ENCODE measurements around the gene C2CD3.

DNA sequence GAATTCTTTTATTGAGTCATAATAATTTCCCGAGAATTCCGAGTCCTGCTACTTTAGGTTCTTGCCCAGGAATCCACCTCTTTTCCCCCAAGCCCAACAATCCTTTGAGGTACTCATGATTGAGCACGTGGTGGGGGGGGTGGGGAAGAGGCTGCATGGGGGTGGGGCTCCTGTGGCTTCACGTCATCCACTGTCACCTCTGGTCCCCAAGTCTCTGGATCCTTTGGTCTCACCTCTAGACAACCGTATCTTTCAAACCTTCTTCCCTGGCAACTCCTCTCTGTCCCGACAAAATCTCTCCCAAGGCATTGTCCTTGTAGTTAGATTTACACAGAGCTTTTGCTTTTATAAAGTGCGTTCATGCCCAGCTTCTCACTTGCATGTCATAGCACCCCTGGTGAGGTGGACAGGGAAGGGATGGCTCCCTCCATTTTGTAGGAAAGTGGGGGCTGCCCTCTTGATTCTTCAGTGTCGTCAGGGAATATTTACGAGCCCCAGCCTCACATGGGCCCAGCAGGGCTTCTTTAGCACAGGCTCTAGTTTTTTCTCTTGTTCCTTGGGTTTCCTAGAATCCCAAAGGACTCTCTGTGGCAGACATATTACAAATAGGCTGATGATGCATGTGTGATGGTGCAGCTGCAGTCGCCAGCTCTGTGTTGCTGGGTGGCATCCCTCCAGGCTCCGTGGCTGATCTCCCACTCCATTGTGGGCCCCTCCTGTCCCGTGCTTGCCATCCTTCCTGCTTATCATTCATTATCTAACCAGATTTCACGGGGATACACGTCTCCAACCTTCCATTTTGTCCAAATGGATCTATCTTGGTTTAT is 170.3 kb downstream of the C2CD3 start:
- TF ChIP-seq, protein P1, sequence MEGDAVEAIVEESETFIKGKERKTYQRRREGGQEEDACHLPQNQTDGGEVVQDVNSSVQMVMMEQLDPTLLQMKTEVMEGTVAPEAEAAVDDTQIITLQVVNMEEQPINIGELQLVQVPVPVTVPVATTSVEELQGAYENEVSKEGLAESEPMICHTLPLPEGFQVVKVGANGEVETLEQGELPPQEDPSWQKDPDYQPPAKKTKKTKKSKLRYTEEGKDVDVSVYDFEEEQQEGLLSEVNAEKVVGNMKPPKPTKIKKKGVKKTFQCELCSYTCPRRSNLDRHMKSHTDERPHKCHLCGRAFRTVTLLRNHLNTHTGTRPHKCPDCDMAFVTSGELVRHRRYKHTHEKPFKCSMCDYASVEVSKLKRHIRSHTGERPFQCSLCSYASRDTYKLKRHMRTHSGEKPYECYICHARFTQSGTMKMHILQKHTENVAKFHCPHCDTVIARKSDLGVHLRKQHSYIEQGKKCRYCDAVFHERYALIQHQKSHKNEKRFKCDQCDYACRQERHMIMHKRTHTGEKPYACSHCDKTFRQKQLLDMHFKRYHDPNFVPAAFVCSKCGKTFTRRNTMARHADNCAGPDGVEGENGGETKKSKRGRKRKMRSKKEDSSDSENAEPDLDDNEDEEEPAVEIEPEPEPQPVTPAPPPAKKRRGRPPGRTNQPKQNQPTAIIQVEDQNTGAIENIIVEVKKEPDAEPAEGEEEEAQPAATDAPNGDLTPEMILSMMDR (IDR thresholded peaks at IDR 0.05), result no peak
- TF ChIP-seq POLR2A (IDR thresholded peaks at IDR 0.05) (no peak), EP300 (IDR thresholded peaks at IDR 0.05) (no peak), POLR2AphosphoS5 (IDR thresholded peaks at IDR 0.05) (no peak)

Measured in upper lobe of left lung (tissue), 4 donors.